Lower lobe of right lung (tissue), 2 donors: ENCODE measurements around the gene HAUS6. TPM values are rescaled to one million over a fixed set of nuclear protein-coding genes. Genes with fewer than 3 reads are reported as not detected.
"Not testable (repeated sequence)": the region's sequence is repeated elsewhere in the genome, so short reads cannot be mapped to it uniquely, and the experiment has no call there.

ENCODE experiments used
- ATAC-seq, 2 donors: fragments of 200-7000 bp; cut with Tn5 transposase; one replicate each; pipeline ENCODE4 v1.9.1; 2020 to 2022; ENCODE audit warnings: mild to moderate bottlenecking in 2 of 2, moderate library complexity in 2 of 2
- DNase-seq: peaks from one replicate; pipeline ENCODE4 v3.0.0-alpha.2; 2020
- H3K27ac ChIP-seq: fragments of 200-600 bp; one replicate; pipeline ENCODE4 v1.8.0; 2022
- H3K27me3 ChIP-seq: fragments of 200-600 bp; one replicate; pipeline ENCODE4 v1.8.0; 2022; ENCODE audit warnings: low read depth
- H3K36me3 ChIP-seq: fragments of 200-600 bp; one replicate; pipeline ENCODE4 v1.8.0; 2022; ENCODE audit warnings: mild to moderate bottlenecking
- H3K4me1 ChIP-seq: fragments of 200-600 bp; one replicate; pipeline ENCODE4 v1.8.0; 2022
- H3K4me3 ChIP-seq: fragments of 200-600 bp; one replicate; pipeline ENCODE4 v1.8.0; 2022; ENCODE audit warnings: mild to moderate bottlenecking
- H3K9me3 ChIP-seq: fragments of 200-600 bp; one replicate; pipeline ENCODE4 v1.8.0; 2022
- intact Hi-C: fragments of 100-400 bp; cut with DNase I; formaldehyde crosslinking; loops from one replicate; pipeline ENCODE4 v1.11.0; 2022
- total RNA-seq: library from RNA; stranded (reverse); fragmentation: NEBNext Ultra II Directional; extraction: Animal tissue kit (Norgen Biotek cat#: 25700); gene quantifications from one replicate; pipeline ENCODE4 v1.2.1, GENCODE V29; 2021
- TF ChIP-seq, protein P1 (sequence below): fragments of 200-600 bp; IDR thresholded peaks from one replicate; pipeline ENCODE4 v1.8.0; 2022; ENCODE audit warnings: antibody characterized with exemption, mild to moderate bottlenecking
- donor health status: DM: no; HTN: yes; CAD: no; lungs with severe emphysema.

The HAUS6 gene
- total RNA-seq, 1 donor from 2014 or later = 7.5 TPM

DNA sequence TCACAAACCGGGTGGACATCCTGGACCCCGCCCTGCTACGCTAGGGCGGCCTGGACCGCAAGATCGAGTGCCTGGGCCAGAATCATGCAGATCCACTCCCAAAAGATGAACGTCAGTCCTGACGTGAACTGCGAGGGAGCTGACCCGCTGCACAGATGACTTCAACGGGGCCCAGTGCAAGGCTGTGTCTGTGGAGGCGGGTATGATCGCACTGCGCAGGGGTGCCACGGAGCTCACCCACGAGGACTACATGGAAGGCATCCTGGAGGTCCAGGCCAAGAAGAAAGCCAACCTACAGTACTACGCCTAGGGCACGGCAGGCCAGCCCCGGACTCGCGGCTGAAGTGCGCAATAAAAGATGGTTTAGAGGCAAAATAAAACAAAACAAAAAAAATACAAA lies 74.9 kb downstream of the HAUS6 start:
- intact Hi-C loops = loop anchor here (10.0 kb wide), 1 partner anchor 773 kb away; no protein-coding TSS in a partner anchor
- Histone ChIP-seq H3K27me3 (no peaks in the 10 kb centered on the region), H3K9me3 (no peaks in the 10 kb centered on the region), H3K4me1 (no peaks in the 10 kb centered on the region), H3K4me3 (no peak overlapping the region), H3K36me3 (no peaks in the 10 kb centered on the region), H3K27ac (no peak overlapping the region)
- ATAC-seq (peak; percentile 8 to 23), DNase-seq (no peak)
- TF ChIP-seq, protein P1, sequence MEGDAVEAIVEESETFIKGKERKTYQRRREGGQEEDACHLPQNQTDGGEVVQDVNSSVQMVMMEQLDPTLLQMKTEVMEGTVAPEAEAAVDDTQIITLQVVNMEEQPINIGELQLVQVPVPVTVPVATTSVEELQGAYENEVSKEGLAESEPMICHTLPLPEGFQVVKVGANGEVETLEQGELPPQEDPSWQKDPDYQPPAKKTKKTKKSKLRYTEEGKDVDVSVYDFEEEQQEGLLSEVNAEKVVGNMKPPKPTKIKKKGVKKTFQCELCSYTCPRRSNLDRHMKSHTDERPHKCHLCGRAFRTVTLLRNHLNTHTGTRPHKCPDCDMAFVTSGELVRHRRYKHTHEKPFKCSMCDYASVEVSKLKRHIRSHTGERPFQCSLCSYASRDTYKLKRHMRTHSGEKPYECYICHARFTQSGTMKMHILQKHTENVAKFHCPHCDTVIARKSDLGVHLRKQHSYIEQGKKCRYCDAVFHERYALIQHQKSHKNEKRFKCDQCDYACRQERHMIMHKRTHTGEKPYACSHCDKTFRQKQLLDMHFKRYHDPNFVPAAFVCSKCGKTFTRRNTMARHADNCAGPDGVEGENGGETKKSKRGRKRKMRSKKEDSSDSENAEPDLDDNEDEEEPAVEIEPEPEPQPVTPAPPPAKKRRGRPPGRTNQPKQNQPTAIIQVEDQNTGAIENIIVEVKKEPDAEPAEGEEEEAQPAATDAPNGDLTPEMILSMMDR = no peak

DNA sequence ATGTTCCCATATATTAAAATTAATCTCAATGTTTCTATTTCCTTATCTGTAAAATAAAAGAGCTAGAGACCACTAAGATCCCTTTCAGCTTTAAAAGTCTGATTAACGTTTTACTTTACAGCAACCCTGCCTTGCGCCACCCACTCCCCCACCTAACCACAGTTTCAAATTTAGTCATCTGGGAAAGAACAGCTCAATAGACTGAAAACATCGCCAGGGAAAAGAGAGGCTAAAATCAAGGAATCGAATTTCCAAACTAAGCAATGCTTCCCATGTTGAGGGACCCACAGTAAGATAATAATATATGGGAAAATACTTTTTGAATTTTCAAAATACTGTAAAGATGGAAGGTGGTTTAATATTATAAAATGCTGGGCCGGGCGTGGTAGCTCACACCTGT lies 76.3 kb downstream of the HAUS6 start:
- Histone ChIP-seq H3K27me3 (no peaks in the 10 kb centered on the region), H3K4me1 (no peaks in the 10 kb centered on the region), H3K27ac (no peak overlapping the region), H3K9me3 (no peaks in the 10 kb centered on the region), H3K4me3 (no peak overlapping the region), H3K36me3 (no peaks in the 10 kb centered on the region)
- ATAC-seq (no peak), DNase-seq (no peak)
- TF ChIP-seq, protein P1 = no peak
- intact Hi-C loops = loop anchor here (10.0 kb wide), 1 partner anchor 772 kb away; no protein-coding TSS in a partner anchor

DNA sequence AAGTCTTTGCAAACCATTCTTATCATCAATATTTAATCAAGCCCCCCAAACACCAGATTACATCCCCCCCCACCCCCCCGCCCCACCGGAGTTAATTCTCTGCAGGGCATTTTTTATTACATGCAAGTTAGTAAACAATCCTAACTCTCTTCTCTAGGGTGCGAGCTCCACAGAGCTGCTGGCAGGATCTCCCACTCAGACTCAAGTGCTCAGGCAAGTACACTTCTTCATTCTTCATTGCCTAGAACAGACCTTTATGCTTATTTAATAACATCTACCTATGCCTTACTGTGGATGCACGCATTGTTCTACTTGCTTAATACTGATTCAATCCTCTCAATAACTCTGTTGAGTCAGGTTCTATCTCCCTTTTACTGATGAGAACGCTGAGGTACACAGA lies 79.6 kb downstream of the HAUS6 start:
- DNase-seq = no peak
- Histone ChIP-seq H3K27me3 (no peaks in the 10 kb centered on the region), H3K4me1 (no peaks in the 10 kb centered on the region), H3K27ac (no peak overlapping the region), H3K36me3 (no peaks in the 10 kb centered on the region), H3K4me3 (no peak overlapping the region), H3K9me3 (no peaks in the 10 kb centered on the region)
- intact Hi-C loops = loop anchor here (10.0 kb wide), 1 partner anchor 768 kb away; no protein-coding TSS in a partner anchor
- TF ChIP-seq, protein P1 = no peak
- peak; percentile 42 to 44 for ATAC-seq

DNA sequence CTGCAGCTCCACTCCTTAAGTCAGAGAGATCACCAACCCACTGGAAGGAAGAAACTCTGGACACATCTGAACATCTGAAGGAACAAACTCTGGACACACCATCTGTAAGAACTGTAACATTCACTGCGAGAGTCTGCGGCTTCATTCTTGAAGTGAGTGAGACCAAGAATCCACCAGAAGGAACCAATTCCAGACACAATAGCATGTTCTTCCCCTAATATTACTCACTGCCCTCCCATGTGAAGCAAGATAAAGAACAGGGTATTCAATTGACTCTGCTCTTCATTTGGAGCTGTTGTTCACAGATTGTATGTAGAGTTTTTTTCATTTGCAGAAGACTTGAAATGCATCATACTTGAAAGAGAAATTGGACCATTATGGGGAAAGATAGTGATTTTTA lies 80.5 kb downstream of the HAUS6 start:
- no peaks in the 10 kb centered on the region for H3K9me3 ChIP-seq
- H3K4me3 ChIP-seq = no peak overlapping the region
- intact Hi-C loops = loop anchor here (10.0 kb wide), 1 partner anchor 767 kb away; no protein-coding TSS in a partner anchor
- ATAC-seq (no peak), DNase-seq (no peak)
- no peaks in the 10 kb centered on the region for H3K4me1 ChIP-seq
- H3K27me3 ChIP-seq = no peaks in the 10 kb centered on the region
- TF ChIP-seq, protein P1 = no peak
- H3K36me3 ChIP-seq = no peaks in the 10 kb centered on the region
- no peak overlapping the region for H3K27ac ChIP-seq

DNA sequence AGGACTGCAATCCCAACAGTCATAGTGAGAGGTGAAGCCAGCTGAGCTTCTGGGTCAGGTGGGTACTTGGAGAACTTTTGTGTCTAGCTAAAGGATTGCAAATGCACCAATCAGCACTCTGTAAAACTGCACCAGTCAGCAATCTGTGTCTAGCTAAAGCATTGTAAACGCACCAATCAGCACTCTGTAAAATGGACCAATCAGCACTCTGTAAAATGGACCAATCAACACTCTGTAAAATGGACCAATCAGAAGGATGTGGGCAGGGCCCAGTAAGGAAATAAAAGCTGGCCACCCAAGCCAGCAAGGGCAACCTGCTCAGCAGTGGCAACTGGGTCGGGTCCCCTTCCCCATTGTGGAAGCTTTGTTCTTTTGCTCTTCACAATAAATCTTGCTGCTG lies 81.1 kb downstream of the HAUS6 start:
- intact Hi-C loops = loop anchor here (10.0 kb wide), 1 partner anchor 767 kb away; no protein-coding TSS in a partner anchor
- H3K27me3 ChIP-seq, ATAC-seq: not testable (repeated sequence)

DNA sequence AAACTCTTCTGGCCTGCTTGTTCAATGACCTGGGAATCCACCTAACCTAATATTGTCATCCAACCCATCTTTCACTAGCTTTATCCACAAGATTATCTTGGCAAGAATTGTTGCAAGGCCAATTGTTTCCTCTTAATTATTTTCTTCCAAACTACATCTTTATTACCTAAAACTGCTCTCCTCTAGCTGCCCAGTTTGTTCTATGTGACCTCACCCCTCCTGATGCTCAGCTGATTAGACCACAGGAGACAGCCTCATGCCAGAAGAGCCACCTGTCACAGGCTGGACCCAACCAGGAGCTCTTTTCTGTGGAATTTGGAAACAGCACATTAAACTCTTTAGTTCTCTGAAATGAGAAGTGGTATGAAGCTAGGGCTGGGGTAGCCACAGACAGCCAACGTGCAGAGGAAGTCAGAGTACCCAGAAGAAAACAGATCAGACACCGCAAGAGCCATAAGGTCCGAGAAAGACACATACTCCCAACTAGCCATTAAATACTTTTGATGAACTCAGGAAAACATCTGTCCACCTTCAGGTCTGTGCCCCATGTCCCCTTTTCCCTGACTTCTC lies 81.7 kb downstream of the HAUS6 start:
- Histone ChIP-seq H3K9me3 (no peaks in the 10 kb centered on the region), H3K4me3 (no peak overlapping the region), H3K27me3 (no peaks in the 10 kb centered on the region), H3K4me1 (no peaks in the 10 kb centered on the region), H3K27ac (no peak overlapping the region), H3K36me3 (no peaks in the 10 kb centered on the region)
- DNase-seq (no peak), ATAC-seq (no peak)
- intact Hi-C loops = loop anchor here (10.0 kb wide), 1 partner anchor 766 kb away; no protein-coding TSS in a partner anchor
- TF ChIP-seq, protein P1 = no peak

More for the DNA sequence above, 81.1 kb downstream of the HAUS6 start:
- not testable (repeated sequence) for H3K9me3 ChIP-seq, H3K27ac ChIP-seq, H3K4me3 ChIP-seq, DNase-seq, H3K36me3 ChIP-seq, H3K4me1 ChIP-seq
